Endothelial cell (in vitro differentiated cells): ENCODE data around the gene HS3ST5. TPM values are rescaled to one million over a fixed set of nuclear protein-coding genes. Genes with fewer than 3 reads are reported as not detected.

Experiments
- DNase-seq: peaks from one replicate; pipeline ENCODE4 v3.0.0; 2021; ENCODE audit warnings: low spot score
- H3K27ac Mint-ChIP-seq: one replicate; pipeline ENCODE4 v1.8.0; 2021; ENCODE audit warnings: mixed read lengths, inconsistent platforms; ENCODE audit not compliant: unreplicated experiment
- H3K27me3 Mint-ChIP-seq: one replicate; pipeline ENCODE4 v1.8.0; 2021; ENCODE audit warnings: mild to moderate bottlenecking, moderate library complexity, mixed read lengths, inconsistent platforms; ENCODE audit not compliant: unreplicated experiment
- H3K36me3 Mint-ChIP-seq: one replicate; pipeline ENCODE4 v1.8.0; 2021; ENCODE audit warnings: mild to moderate bottlenecking, low read depth, mixed read lengths, inconsistent platforms; ENCODE audit not compliant: unreplicated experiment
- H3K4me1 Mint-ChIP-seq: one replicate; pipeline ENCODE4 v1.8.0; 2021; ENCODE audit warnings: mild to moderate bottlenecking, mixed read lengths, inconsistent platforms; ENCODE audit not compliant: unreplicated experiment
- H3K4me3 Mint-ChIP-seq: one replicate; pipeline ENCODE4 v1.8.0; 2021; ENCODE audit warnings: mild to moderate bottlenecking, mixed read lengths, inconsistent platforms; ENCODE audit not compliant: unreplicated experiment
- H3K9me3 Mint-ChIP-seq: one replicate; pipeline ENCODE4 v1.8.0; 2021; ENCODE audit warnings: mixed read lengths, inconsistent platforms; ENCODE audit not compliant: unreplicated experiment
- CTCF ChIP-seq: fragments of 200-600 bp; sonication (generic); IDR thresholded peaks from one replicate; pipeline ENCODE4 v1.5.0; 2021; ENCODE audit warnings: antibody characterized with exemption; ENCODE audit not compliant: unreplicated experiment
- total RNA-seq: library from RNA; stranded (reverse); fragmentation: NEBNext Ultra II Directional; extraction: Animal tissue kit (Norgen Biotek cat#: 25700); gene quantifications from one replicate; pipeline ENCODE4 v1.2.1, GENCODE V29; 2021; ENCODE audit not compliant: unreplicated experiment

Gene HS3ST5
- total RNA-seq, 1 donor from 2014 or later: 0.51 TPM

GRCh38 chr6:114010540-114010939, 332.3 kb downstream of the HS3ST5 start:
- TF ChIP-seq CTCF: no peak
- Mint-ChIP-seq H3K36me3 (no peaks in the 10 kb centered on the region), H3K4me3 (no peak overlapping the region), H3K27me3 (no peaks in the 10 kb centered on the region), H3K4me1 (peaks cover 5% of the 10 kb centered on the region), H3K27ac (no peak overlapping the region), H3K9me3 (no peaks in the 10 kb centered on the region)
- DNase-seq: no peak

GRCh38 chr6:114009192-114009591, 333.6 kb downstream of the HS3ST5 start:
- no peaks in the 10 kb centered on the region for H3K9me3 Mint-ChIP-seq
- peaks cover 5% of the 10 kb centered on the region for H3K4me1 Mint-ChIP-seq
- H3K27ac Mint-ChIP-seq: no peak overlapping the region
- no peaks in the 10 kb centered on the region for H3K36me3 Mint-ChIP-seq
- DNase-seq: no peak
- H3K4me3 Mint-ChIP-seq: no peak overlapping the region
- TF ChIP-seq CTCF: no peak
- H3K27me3 Mint-ChIP-seq: no peaks in the 10 kb centered on the region

GRCh38 chr6:114008331-114008730, 334.5 kb downstream of the HS3ST5 start:
- peaks cover 5% of the 10 kb centered on the region for H3K4me1 Mint-ChIP-seq
- no peaks in the 10 kb centered on the region for H3K36me3 Mint-ChIP-seq
- no peaks in the 10 kb centered on the region for H3K27me3 Mint-ChIP-seq
- no peak overlapping the region for H3K4me3 Mint-ChIP-seq
- no peak for TF ChIP-seq CTCF
- no peak overlapping the region for H3K27ac Mint-ChIP-seq
- DNase-seq: no peak
- H3K9me3 Mint-ChIP-seq: no peaks in the 10 kb centered on the region

GRCh38 chr6:114007516-114007915, 335.3 kb downstream of the HS3ST5 start:
- H3K36me3 Mint-ChIP-seq: no peaks in the 10 kb centered on the region
- peaks cover 5% of the 10 kb centered on the region for H3K4me1 Mint-ChIP-seq
- no peaks in the 10 kb centered on the region for H3K27me3 Mint-ChIP-seq
- no peak overlapping the region for H3K27ac Mint-ChIP-seq
- H3K4me3 Mint-ChIP-seq: no peak overlapping the region
- no peak for DNase-seq
- no peak for TF ChIP-seq CTCF
- H3K9me3 Mint-ChIP-seq: no peaks in the 10 kb centered on the region
